CD4-positive, alpha-beta T cell (primary cell): ENCODE results near the gene HIVEP3. TPM values are rescaled to one million over a fixed set of nuclear protein-coding genes. Genes with fewer than 3 reads are reported as not detected.

ENCODE experiments used
- ATAC-seq: fragments of 200-7000 bp; cut with Tn5 transposase; one replicate; pipeline ENCODE4 v1.10.0; 2022; ENCODE audit warnings: mild to moderate bottlenecking; ENCODE audit not compliant: poor library complexity
- CTCF ChIA-PET: fragments of 350-600 bp; sonication (Branson Sonifier 250); formaldehyde crosslinking; loops from one replicate; lab custom pipeline; 2021; ENCODE audit warnings: antibody characterized with exemption, inconsistent platforms; lab: Charles Lee
- POLR2A ChIA-PET: fragments of 350-600 bp; sonication (Branson Sonifier 250); formaldehyde crosslinking; loops from one replicate; lab custom pipeline; 2021; ENCODE audit warnings: antibody characterized with exemption, inconsistent platforms; lab: Charles Lee
- DNase-seq, 14 experiments: peaks; one replicate each; pipeline ENCODE4 v3.0.0-alpha.2; 2013 to 2020; ENCODE audit warnings: mixed read lengths in 2 of 14
- H3K27ac ChIP-seq, 2 donors: one replicate each; pipeline versions ENCODE4 v1.5.1 to v1.7.0; 2013; ENCODE audit warnings: low read length in 2 of 2, low read depth in 1 of 2, mild to moderate bottlenecking in 1 of 2
- H3K27me3 ChIP-seq, 2 experiments: 1 replicate in 1 of 2; 2 replicates in 1 of 2; pipeline versions ENCODE4 v1.6.1 to v1.7.0; 2013; ENCODE audit warnings: low read length in 2 of 2, control low read depth in 1 of 2, mild to moderate bottlenecking in 1 of 2, moderate library complexity in 1 of 2; ENCODE audit not compliant: insufficient read depth in 2 of 2, control insufficient read depth in 1 of 2
- H3K36me3 ChIP-seq: one replicate; pipeline ENCODE4 v1.6.1; 2013; ENCODE audit warnings: low read length, control low read depth; ENCODE audit not compliant: insufficient read depth
- H3K4me1 ChIP-seq: one replicate; pipeline ENCODE4 v1.6.1; 2013; ENCODE audit warnings: low read length, control low read depth; ENCODE audit not compliant: insufficient read depth
- H3K4me3 ChIP-seq: one replicate; pipeline ENCODE4 v1.5.1; 2013; ENCODE audit warnings: mild to moderate bottlenecking, low read length, moderate library complexity
- H3K9me3 ChIP-seq, 2 experiments: 1 replicate in 1 of 2; 2 replicates in 1 of 2; pipeline versions ENCODE4 v1.6.1 to v1.7.0; 2013; ENCODE audit warnings: low read length in 2 of 2, mild to moderate bottlenecking in 2 of 2, control low read depth in 1 of 2, moderate library complexity in 1 of 2; ENCODE audit not compliant: control insufficient read depth in 1 of 2, insufficient read depth in 1 of 2
- H3K27ac Mint-ChIP-seq: one replicate; pipeline ENCODE4 v1.8.0; 2020; ENCODE audit warnings: mixed read lengths
- H3K27me3 Mint-ChIP-seq: one replicate; pipeline ENCODE4 v1.8.0; 2021; ENCODE audit warnings: mixed read lengths
- H3K36me3 Mint-ChIP-seq: one replicate; pipeline ENCODE4 v1.8.0; 2021; ENCODE audit warnings: low read depth, mixed read lengths
- H3K4me1 Mint-ChIP-seq: one replicate; pipeline ENCODE4 v1.8.0; 2021; ENCODE audit warnings: low read depth, mixed read lengths
- H3K4me3 Mint-ChIP-seq: one replicate; pipeline ENCODE4 v1.8.0; 2020; ENCODE audit warnings: mild to moderate bottlenecking, mixed read lengths
- H3K9me3 Mint-ChIP-seq: one replicate; pipeline ENCODE4 v1.8.0; 2020; ENCODE audit warnings: mixed read lengths
- CTCF ChIP-seq: fragments of 200-600 bp; IDR thresholded peaks from one replicate; pipeline ENCODE4 v1.8.0; 2022; ENCODE audit warnings: antibody characterized with exemption, mild to moderate bottlenecking
- intact Hi-C, 2 experiments: fragments of 100-400 bp; cut with DNase I in 1 of 2; cut with micrococcal nuclease in 1 of 2; formaldehyde crosslinking; loops; one replicate each; pipeline versions ENCODE4 v1.15.1 to v1.9.0; 2023 to 2025; cut with DNase I, micrococcal nuclease
- total RNA-seq, 174 experiments: library from RNA in 2 of 174; stranded (reverse) in 2 of 174; gene quantifications; one replicate each; pipeline ENCODE4 v1.2.3 and lab custom pipeline; 2021 to 2026

The HIVEP3 gene
- total RNA-seq, 2 experiments from 2014 or later: 5.1 to 5.4 TPM

- ATAC-seq (no peak), DNase-seq (no peak)
- no peaks in the 10 kb centered on the region for H3K9me3 Mint-ChIP-seq
- peaks cover 4% of the 10 kb centered on the region for H3K4me1 Mint-ChIP-seq
- no peak overlapping the region for H3K27ac Mint-ChIP-seq
- no peaks in the 10 kb centered on the region for H3K9me3 ChIP-seq
- POLR2A ChIA-PET: interaction anchor here (0.9 kb wide), 1 partner anchor 312 kb away, joined by 3 read pairs; no protein-coding TSS in a partner anchor
- CTCF ChIA-PET: no interaction called here
- H3K4me3 Mint-ChIP-seq: no peak overlapping the region
- TF ChIP-seq CTCF: no peak
- H3K27me3 ChIP-seq: no peaks in the 10 kb centered on the region
- H3K27me3 Mint-ChIP-seq: no peaks in the 10 kb centered on the region
- peaks cover 25% of the 10 kb centered on the region for H3K36me3 ChIP-seq
- H3K4me1 ChIP-seq: peaks cover 4% of the 10 kb centered on the region
- H3K36me3 Mint-ChIP-seq: peaks cover 4% of the 10 kb centered on the region
- H3K4me3 ChIP-seq: no peak overlapping the region
- H3K27ac ChIP-seq: no peak overlapping the region
- intact Hi-C loops: no loop called here
Measured at GRCh38 chr1:41580021-41580420, 338.7 kb downstream of the HIVEP3 start.

- ChIA-PET POLR2A (no interaction called here), CTCF (interaction anchor here (0.5 to 1.1 kb wide), 2 partner anchors 595 to 1903 kb away, joined by 3 to 4 read pairs; no protein-coding TSS in a partner anchor)
- no peak for TF ChIP-seq CTCF
- Histone ChIP-seq H3K27me3 (no peaks in the 10 kb centered on the region), H3K4me1 (peaks cover 13% of the 10 kb centered on the region), H3K27ac (no peak overlapping the region), H3K4me3 (no peak overlapping the region), H3K36me3 (peaks cover 14% of the 10 kb centered on the region), H3K9me3 (no peaks in the 10 kb centered on the region)
- intact Hi-C loops: loop anchor here (10.0 kb wide), 3 partner anchors 226 to 456 kb away; no protein-coding TSS in a partner anchor
- H3K4me1 Mint-ChIP-seq: peaks cover 10% of the 10 kb centered on the region
- H3K27me3 Mint-ChIP-seq: no peaks in the 10 kb centered on the region
- H3K27ac Mint-ChIP-seq: no peak overlapping the region
- H3K9me3 Mint-ChIP-seq: no peaks in the 10 kb centered on the region
- ATAC-seq: no peak
- H3K36me3 Mint-ChIP-seq: peaks cover 4% of the 10 kb centered on the region
- DNase-seq: no peak
- H3K4me3 Mint-ChIP-seq: no peak overlapping the region
Measured at GRCh38 chr1:41578712-41579335, 339.9 kb downstream of the HIVEP3 start.

- no peaks in the 10 kb centered on the region for H3K9me3 ChIP-seq
- Mint-ChIP-seq H3K27ac (no peak overlapping the region), H3K4me3 (no peak overlapping the region), H3K36me3 (peaks cover 4% of the 10 kb centered on the region), H3K4me1 (peaks cover 12% of the 10 kb centered on the region), H3K9me3 (no peaks in the 10 kb centered on the region), H3K27me3 (no peaks in the 10 kb centered on the region)
- POLR2A ChIA-PET: no interaction called here
- CTCF ChIA-PET: interaction anchor here (1.6 kb wide), 1 partner anchor 597 kb away, joined by 6 read pairs; no protein-coding TSS in a partner anchor
- DNase-seq (no peak), ATAC-seq (no peak)
- TF ChIP-seq CTCF: no peak
- no peak overlapping the region for H3K4me3 ChIP-seq
- no peak overlapping the region for H3K27ac ChIP-seq
- H3K27me3 ChIP-seq: no peaks in the 10 kb centered on the region
- intact Hi-C loops: loop anchor here (10.0 kb wide), 3 partner anchors 228 to 458 kb away; no protein-coding TSS in a partner anchor
- H3K4me1 ChIP-seq: peaks cover 14% of the 10 kb centered on the region
- H3K36me3 ChIP-seq: peaks cover 9% of the 10 kb centered on the region
Measured at GRCh38 chr1:41576620-41577019, 342.1 kb downstream of the HIVEP3 start.
